Stimulated activated effector memory CD8-positive, alpha-beta T cell treated with anti-CD3 and anti-CD28 coated beads, Interleukin-12 subunit alpha, Interleukin-12 subunit beta, amount 100 ng/mL, for 72 hours (primary cell): ENCODE data around the gene KDM4B.

ENCODE experiments used
- ATAC-seq: fragments of 150-1000 bp; cut with Tn5 transposase; 2 replicates; pipeline ENCODE4 v1.10.0; 2021
- DNase-seq, 2 donors: peaks; one replicate each; pipeline ENCODE4 v3.0.0; 2021 to 2022; ENCODE audit warnings: low spot score in 2 of 2
- H3K27ac Mint-ChIP-seq: one replicate; pipeline ENCODE4 v1.8.0; 2022; ENCODE audit warnings: mild to moderate bottlenecking, mixed read lengths
- H3K36me3 Mint-ChIP-seq: one replicate; pipeline ENCODE4 v1.8.0; 2022; ENCODE audit warnings: mild to moderate bottlenecking, mixed read lengths
- H3K4me1 Mint-ChIP-seq: one replicate; pipeline ENCODE4 v1.8.0; 2022; ENCODE audit warnings: mixed read lengths
- H3K4me3 Mint-ChIP-seq: one replicate; pipeline ENCODE4 v1.8.0; 2022; ENCODE audit warnings: mild to moderate bottlenecking, mixed read lengths
- H3K9me3 Mint-ChIP-seq: one replicate; pipeline ENCODE4 v1.8.0; 2022; ENCODE audit warnings: mixed read lengths

KDM4B gene

DNA sequence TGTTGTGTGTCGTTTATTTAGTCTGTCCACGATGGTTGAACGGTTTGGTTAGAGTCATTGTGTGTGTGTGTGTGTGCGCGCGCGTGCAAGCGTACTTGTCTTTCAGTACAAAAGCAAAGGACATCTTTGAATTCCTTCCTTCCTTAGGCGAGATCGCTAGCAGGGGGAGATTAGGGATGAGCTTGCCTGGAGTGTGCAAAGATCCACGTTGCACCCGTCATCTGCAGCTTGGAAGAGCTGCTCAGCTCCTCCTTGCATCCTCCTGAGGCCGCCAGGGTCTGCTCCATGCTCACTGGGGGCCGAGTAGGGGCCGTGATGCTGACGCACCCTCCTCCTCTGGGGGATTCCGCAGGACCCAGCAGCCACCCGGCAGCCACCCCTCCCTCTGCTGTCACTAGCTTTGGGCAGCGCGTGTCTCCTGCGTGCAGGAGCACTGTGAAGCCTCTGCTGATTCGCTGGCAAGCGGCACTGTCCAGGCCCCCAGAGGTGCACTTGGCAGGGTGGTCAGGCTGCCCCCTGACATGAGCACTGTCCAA, 137.3 kb downstream of the KDM4B start:
- DNase-seq (no peak), ATAC-seq (no peak)
- no peaks in the 10 kb centered on the region for H3K9me3 Mint-ChIP-seq
- peaks cover 8% of the 10 kb centered on the region for H3K36me3 Mint-ChIP-seq
- H3K27ac Mint-ChIP-seq = no peak overlapping the region
- H3K4me1 Mint-ChIP-seq = no peaks in the 10 kb centered on the region
- no peak overlapping the region for H3K4me3 Mint-ChIP-seq

DNA sequence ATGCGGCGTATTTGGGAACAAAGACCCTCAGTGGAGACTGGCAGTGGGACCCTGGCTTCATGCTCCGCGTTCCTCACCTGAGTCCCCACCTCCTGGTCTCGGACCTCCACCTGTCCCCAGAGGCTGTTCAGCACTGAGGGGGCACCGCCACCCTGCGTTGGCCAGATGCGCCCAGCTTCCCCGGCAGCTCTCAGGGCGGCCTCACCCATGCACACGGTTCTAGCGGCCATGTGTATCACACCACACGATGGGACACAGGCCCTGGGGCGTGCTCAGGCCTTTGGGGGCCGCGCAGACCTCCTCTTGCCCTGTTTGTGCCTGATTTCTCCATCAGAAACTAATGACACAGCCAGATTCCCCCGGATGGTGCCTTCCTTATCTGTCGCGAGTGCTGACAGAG, 138.1 kb downstream of the KDM4B start:
- no peak for DNase-seq
- no peaks in the 10 kb centered on the region for H3K9me3 Mint-ChIP-seq
- ATAC-seq = no peak
- no peak overlapping the region for H3K27ac Mint-ChIP-seq
- H3K4me1 Mint-ChIP-seq = no peaks in the 10 kb centered on the region
- H3K4me3 Mint-ChIP-seq = no peak overlapping the region
- peaks cover 13% of the 10 kb centered on the region for H3K36me3 Mint-ChIP-seq

DNA sequence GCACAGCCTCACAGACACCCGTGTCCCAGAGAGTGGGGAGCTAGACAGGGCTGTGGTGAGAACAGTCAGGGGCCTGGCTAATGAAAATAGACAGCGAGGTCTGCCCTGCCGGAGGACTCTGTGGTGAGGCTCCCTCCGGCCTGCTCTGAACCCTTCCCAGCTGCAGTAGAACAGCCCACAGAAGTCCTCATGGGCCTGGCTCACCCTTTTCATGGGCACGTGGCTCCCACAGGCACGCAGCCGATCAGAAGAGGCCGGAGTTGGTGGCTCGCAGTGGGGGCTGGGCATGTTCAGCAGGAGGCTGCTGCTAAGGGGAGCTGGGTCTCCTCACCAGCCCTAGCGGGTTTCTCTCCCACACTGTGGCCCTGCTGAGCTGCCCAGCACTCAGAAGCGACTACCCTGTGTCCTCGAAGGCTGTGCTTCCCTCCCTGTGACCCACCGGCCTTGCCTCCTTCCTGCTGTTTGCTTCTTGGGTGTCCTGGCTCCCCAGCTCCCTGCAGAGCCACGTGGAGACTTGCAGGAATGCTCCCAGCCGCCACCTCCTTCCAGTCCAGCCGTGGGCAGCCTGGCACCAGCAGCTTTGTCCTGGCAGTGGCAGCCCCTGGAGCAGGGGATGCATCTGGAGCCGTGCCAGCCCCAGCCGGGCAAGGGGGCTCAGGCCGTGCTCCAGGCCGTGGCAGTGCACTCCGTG, 138.7 kb downstream of the KDM4B start:
- H3K4me3 Mint-ChIP-seq = no peak overlapping the region
- no peak for ATAC-seq

DNA sequence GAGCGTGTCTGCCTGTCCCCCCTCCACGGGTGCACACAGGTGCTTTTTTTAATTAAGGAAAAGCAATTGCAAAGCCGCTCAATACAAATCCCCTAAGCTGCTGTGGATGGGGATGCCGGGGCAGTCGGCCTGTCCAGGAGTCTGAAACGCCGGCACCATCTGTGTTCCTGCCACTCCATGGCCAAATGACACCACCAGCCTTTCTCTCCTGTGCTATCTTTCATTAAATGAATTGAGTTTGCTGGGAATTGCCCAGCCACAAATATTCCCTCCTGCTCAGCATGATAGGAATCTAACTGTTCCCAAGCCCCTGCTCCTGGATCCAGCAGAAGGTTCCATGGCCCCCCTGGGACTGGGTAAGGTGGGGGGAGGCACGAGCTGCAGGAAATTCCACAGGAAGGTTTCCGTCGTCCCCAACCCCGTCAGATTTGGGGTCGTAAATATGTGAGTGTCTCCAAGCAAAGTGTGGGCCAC, 139.2 kb downstream of the KDM4B start:
- no peaks in the 10 kb centered on the region for H3K4me1 Mint-ChIP-seq
- no peak overlapping the region for H3K27ac Mint-ChIP-seq
- H3K36me3 Mint-ChIP-seq = peaks cover 11% of the 10 kb centered on the region

More for the DNA sequence above, 138.7 kb downstream of the KDM4B start:
- peaks cover 15% of the 10 kb centered on the region for H3K36me3 Mint-ChIP-seq
- no peaks in the 10 kb centered on the region for H3K4me1 Mint-ChIP-seq
- no peak for DNase-seq
- no peak overlapping the region for H3K27ac Mint-ChIP-seq
- H3K9me3 Mint-ChIP-seq = no peaks in the 10 kb centered on the region

GRCh38 chr19:5108866-5109265, 140.0 kb downstream of the KDM4B start:
- H3K4me3 Mint-ChIP-seq = no peak overlapping the region
- ATAC-seq (no peak), DNase-seq (no peak)
- H3K9me3 Mint-ChIP-seq = no peaks in the 10 kb centered on the region
- no peak overlapping the region for H3K27ac Mint-ChIP-seq
- peaks cover 9% of the 10 kb centered on the region for H3K36me3 Mint-ChIP-seq
- H3K4me1 Mint-ChIP-seq = no peaks in the 10 kb centered on the region

More for the DNA sequence above, 139.2 kb downstream of the KDM4B start:
- Mint-ChIP-seq H3K4me3 (no peak overlapping the region), H3K9me3 (no peaks in the 10 kb centered on the region)
- DNase-seq (no peak), ATAC-seq (no peak)

DNA sequence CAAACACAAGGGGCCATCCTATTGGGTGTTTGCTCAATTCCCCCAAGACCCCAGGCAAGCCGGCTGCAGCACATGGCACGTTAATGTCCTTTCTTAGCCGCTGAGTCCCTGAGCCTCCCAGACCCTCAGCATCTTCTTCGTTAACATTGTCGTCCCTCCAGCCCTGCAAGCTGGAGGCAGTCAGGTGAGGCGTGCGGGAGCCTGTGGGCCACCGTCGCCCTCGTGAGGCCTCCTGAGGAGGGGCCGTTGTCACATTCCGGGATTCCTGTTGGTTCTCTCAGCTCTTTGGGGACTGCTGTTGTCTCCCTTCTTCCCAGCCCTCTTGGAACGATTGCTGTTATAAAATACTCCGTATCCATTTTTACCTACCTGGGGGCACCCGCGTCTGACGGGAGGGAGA, 140.6 kb downstream of the KDM4B start:
- ATAC-seq (no peak), DNase-seq (no peak)
- Mint-ChIP-seq H3K9me3 (no peaks in the 10 kb centered on the region), H3K4me3 (no peak overlapping the region), H3K27ac (no peak overlapping the region), H3K4me1 (no peaks in the 10 kb centered on the region), H3K36me3 (peaks cover 9% of the 10 kb centered on the region)

DNA sequence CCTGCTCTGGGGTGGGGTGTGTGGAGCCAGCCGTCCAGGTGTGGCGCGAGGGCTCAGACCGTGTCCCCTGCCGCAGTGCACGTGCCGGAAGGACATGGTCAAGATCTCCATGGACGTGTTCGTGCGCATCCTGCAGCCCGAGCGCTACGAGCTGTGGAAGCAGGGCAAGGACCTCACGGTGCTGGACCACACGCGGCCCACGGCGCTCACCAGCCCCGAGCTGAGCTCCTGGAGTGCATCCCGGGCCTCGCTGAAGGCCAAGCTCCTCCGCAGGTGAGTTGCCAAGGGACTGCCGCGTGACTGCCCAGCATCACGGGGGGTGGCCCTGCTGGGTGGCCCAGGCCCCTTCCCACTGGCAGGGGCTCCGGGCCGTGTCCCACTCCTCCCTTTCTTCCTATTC, 141.6 kb downstream of the KDM4B start:
- Mint-ChIP-seq H3K9me3 (peaks cover 2% of the 10 kb centered on the region), H3K27ac (no peak overlapping the region), H3K36me3 (peaks cover 12% of the 10 kb centered on the region), H3K4me1 (no peaks in the 10 kb centered on the region), H3K4me3 (no peak overlapping the region)
- no peak for DNase-seq
- no peak for ATAC-seq

DNA sequence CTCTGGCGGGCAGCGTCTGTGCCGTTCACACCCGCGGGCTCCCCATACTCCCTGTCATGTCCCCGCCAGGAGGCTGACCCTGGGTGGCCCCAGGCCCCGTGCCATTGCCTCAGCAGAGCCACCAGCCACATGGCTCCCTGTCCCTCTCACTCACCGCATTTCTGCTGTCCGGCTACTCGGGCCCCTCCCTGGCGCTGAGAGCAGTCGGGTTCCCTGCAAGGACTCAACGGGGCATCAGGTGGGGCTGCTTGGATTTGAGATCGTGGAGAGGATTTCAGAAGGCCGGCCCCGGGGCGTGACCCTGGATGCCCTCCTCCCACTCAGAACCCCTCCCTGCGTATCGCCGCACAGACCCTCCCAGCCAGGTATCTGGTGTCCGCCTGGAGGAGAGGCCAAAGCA, 142.1 kb downstream of the KDM4B start:
- Mint-ChIP-seq H3K4me1 (no peaks in the 10 kb centered on the region), H3K36me3 (peaks cover 13% of the 10 kb centered on the region), H3K27ac (no peak overlapping the region), H3K9me3 (peaks cover 4% of the 10 kb centered on the region), H3K4me3 (no peak overlapping the region)
- DNase-seq (no peak), ATAC-seq (no peak)

DNA sequence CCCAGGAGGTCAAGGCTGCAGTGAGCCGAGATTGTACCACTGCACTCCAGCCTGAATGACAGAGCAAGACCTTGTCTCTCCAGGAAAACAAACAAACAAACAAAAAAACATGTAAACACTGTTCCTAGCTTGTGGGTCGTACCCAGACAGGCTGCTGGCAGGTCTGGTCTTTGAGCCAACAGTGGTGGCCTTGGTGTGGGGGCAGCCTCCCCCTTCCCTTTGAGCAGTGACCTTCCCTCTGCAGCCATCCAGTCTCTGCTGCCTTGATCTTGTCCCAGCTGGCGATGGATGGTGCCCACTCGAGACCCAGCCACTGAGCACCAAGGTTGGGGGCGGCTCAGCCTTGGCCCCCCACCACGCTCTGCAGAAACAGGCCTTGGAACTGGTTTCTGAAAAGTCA, 143.3 kb downstream of the KDM4B start:
- peak overlapping the region; percentile 76 for H3K27ac Mint-ChIP-seq

DNA sequence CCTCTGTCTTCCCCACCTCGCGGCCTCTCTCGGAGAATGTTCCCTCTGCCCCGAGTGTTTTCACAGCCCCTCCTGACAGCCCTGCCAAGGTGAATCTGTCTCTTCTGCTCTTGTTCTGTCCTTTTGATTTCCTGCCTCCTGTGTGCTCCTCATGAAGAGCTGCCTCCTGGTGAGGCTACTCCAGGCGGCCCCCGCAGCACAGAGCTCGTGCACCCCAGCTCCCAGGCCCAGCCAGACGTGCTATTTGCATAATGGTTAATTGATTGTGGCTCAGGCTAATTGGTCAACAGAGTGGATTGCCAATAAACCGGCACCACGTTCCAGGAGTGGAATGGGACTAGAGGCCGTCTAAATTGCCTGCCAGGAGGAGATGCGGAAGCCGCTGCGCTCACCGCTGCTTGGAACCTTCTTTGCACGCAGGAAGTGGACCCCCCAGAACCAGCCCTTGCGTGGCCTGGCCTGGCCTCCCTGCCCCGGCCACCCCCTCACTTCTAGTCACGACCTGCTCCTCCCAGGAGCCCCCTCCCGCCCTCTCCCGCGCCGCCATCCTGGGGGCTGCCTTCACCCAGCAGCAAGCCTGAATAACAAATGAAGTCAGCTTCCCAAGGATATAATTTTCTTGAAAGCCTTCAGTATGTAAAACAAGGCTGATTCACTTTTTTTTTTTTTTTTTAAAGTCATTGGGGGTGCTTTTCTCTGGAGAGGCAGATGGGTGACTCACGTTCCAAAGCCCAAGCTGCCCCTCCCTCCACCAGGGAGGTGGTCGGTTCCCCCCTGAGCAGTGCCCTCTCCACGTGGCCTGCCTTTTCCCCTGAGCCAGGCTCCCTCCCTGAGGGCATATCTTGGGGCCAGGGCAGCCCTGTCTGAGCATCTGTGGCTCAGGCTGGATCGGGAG, 144.0 kb downstream of the KDM4B start:
- peak overlapping the region; percentile 76 for H3K27ac Mint-ChIP-seq
- peaks cover 7% of the 10 kb centered on the region for H3K4me1 Mint-ChIP-seq
- H3K36me3 Mint-ChIP-seq = peaks cover 21% of the 10 kb centered on the region
- H3K4me3 Mint-ChIP-seq = no peak overlapping the region
- DNase-seq (no peak), ATAC-seq (no peak)
- H3K9me3 Mint-ChIP-seq = peaks cover 4% of the 10 kb centered on the region

More for the DNA sequence above, 143.3 kb downstream of the KDM4B start:
- DNase-seq (no peak), ATAC-seq (no peak)
- peaks cover 21% of the 10 kb centered on the region for H3K36me3 Mint-ChIP-seq
- H3K9me3 Mint-ChIP-seq = peaks cover 4% of the 10 kb centered on the region
- H3K4me1 Mint-ChIP-seq = peaks cover 7% of the 10 kb centered on the region
- no peak overlapping the region for H3K4me3 Mint-ChIP-seq

DNA sequence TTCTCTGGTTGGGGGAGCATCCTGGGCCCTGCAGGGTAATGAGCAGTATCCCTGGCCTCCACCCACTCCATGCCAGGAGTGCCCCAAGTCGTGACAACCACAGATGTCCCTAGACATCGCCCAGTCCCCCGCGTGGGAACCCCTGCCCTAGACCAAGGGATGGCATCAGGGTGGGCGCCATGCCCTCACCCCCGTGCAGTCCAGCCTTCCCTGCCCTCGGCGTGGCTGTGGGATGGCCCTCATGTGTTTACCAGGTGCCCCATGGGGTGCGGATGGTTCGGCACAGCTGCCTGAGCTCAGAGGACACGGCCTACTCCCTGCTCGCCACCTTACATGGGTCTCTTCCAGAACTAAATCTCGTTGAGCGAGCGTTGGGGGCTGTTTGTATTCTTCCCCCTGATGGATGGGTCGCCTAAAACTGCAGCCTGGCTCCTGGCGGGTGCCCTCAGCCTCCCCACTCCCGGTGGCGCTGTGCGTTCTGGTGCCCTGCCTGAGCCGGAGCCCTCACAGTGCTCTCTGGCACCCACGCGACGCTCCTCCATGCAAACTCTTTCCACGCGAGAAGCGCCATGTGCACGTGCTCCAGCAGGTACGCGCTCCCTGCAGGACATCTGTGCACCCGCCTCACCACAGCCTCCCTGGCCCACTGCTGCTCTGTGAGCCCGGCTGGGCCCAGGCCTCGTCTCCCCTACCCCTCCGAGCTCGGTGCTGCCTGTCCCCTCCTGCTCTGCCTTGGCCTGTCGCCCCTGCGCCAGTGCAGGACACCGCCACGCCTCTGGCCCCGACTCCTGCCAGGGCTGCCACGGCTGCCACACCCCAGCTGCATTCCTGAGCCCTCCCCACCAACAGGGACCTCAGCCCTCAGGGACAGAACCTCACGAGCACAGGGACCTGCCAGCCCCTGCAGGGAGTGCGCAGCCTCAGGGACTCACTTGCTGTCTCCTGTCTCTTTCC, 145.0 kb downstream of the KDM4B start:
- DNase-seq (no peak), ATAC-seq (no peak)
- Mint-ChIP-seq H3K27ac (no peak overlapping the region), H3K4me1 (peaks cover 7% of the 10 kb centered on the region), H3K4me3 (no peak overlapping the region), H3K9me3 (peaks cover 4% of the 10 kb centered on the region), H3K36me3 (peaks cover 21% of the 10 kb centered on the region)

- Mint-ChIP-seq H3K4me3 (no peak overlapping the region), H3K36me3 (peaks cover 21% of the 10 kb centered on the region), H3K4me1 (peaks cover 7% of the 10 kb centered on the region), H3K27ac (no peak overlapping the region), H3K9me3 (peaks cover 4% of the 10 kb centered on the region)
- ATAC-seq (no peak), DNase-seq (no peak)
Measured at GRCh38 chr19:5114727-5115126, 145.8 kb downstream of the KDM4B start.

DNA sequence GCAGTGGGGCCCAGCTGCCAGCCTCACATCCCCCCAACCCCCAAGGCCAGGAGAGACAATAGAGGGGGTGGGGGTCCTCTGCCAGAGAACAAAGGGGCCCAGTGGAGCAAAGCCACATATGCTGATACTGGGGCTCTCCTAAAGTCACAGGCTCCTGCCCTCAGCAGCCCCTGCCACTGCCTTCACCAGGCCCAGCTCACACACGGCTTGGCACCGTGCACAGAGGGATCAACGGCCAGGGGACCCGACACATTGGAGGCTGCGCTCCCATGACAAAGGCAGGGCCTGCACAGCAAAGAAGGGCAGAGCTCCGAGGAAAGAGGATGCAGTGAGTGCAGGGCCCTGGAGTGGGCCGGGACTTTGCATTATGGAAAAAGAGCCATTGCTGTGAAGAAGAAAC, 146.4 kb downstream of the KDM4B start:
- DNase-seq = no peak
- peaks cover 7% of the 10 kb centered on the region for H3K4me1 Mint-ChIP-seq
- H3K27ac Mint-ChIP-seq = peak overlapping the region; percentile 77
- H3K4me3 Mint-ChIP-seq = no peak overlapping the region
- ATAC-seq = no peak
- peaks cover 21% of the 10 kb centered on the region for H3K36me3 Mint-ChIP-seq
- H3K9me3 Mint-ChIP-seq = peaks cover 4% of the 10 kb centered on the region

GRCh38 chr19:5115771-5116202, 146.9 kb downstream of the KDM4B start:
- H3K27ac Mint-ChIP-seq = peak overlapping the region; percentile 77
- H3K9me3 Mint-ChIP-seq = peaks cover 4% of the 10 kb centered on the region
- H3K4me3 Mint-ChIP-seq = no peak overlapping the region
- peaks cover 7% of the 10 kb centered on the region for H3K4me1 Mint-ChIP-seq
- ATAC-seq = no peak
- no peak for DNase-seq
- peaks cover 21% of the 10 kb centered on the region for H3K36me3 Mint-ChIP-seq

- peaks cover 12% of the 10 kb centered on the region for H3K4me1 Mint-ChIP-seq
- ATAC-seq = no peak
- peaks cover 4% of the 10 kb centered on the region for H3K9me3 Mint-ChIP-seq
- H3K36me3 Mint-ChIP-seq = peaks cover 26% of the 10 kb centered on the region
- peak overlapping the region; percentile 30 for H3K27ac Mint-ChIP-seq
- no peak for DNase-seq
- no peak overlapping the region for H3K4me3 Mint-ChIP-seq
Measured at GRCh38 chr19:5116292-5116691, 147.4 kb downstream of the KDM4B start.
